Mesendoderm (in vitro differentiated cells): ENCODE data around the gene APCDD1.
A peak's percentile ranks its signal among the peaks of the same experiment; 100 is the strongest.

ENCODE experiments used
- DNase-seq: peaks from one replicate; pipeline ENCODE4 v3.0.0; 2013
- H2AK5ac ChIP-seq: 2 replicates; pipeline ENCODE4 v1.6.1; 2013; ENCODE audit warnings: low read length, inconsistent platforms
- H2BK120ac ChIP-seq: 2 replicates; pipeline ENCODE4 v1.6.1; 2013; ENCODE audit warnings: low read depth, mild to moderate bottlenecking, low read length, moderate library complexity, mixed read lengths
- H2BK15ac ChIP-seq: replicated peaks from 2 replicates; pipeline ENCODE4 v1.6.1; 2013; ENCODE audit warnings: low read depth, mild to moderate bottlenecking, moderate library complexity
- H2BK5ac ChIP-seq: 2 replicates; pipeline ENCODE4 v1.6.1; 2013; ENCODE audit warnings: low read length, inconsistent platforms
- H3K18ac ChIP-seq: 2 replicates; pipeline ENCODE4 v1.6.1; 2013; ENCODE audit warnings: mild to moderate bottlenecking, low read length, mixed read lengths
- H3K23ac ChIP-seq: one replicate; pipeline ENCODE4 v1.6.1; 2013; ENCODE audit warnings: low read length
- H3K27ac ChIP-seq: 2 replicates; pipeline ENCODE4 v1.5.1; 2013; ENCODE audit warnings: low read depth, mild to moderate bottlenecking, inconsistent platforms, low read length, moderate library complexity
- H3K27me3 ChIP-seq: 2 replicates; pipeline ENCODE4 v1.6.1; 2013; ENCODE audit warnings: low read length, control low read depth, mild to moderate bottlenecking, inconsistent platforms; ENCODE audit not compliant: insufficient read depth, poor library complexity
- H3K36me3 ChIP-seq: 2 replicates; pipeline ENCODE4 v1.6.1; 2013; ENCODE audit warnings: low read length, inconsistent platforms; ENCODE audit not compliant: control insufficient read depth, insufficient read depth
- H3K4ac ChIP-seq: one replicate; pipeline ENCODE4 v1.6.1; 2013; ENCODE audit warnings: low read depth, mild to moderate bottlenecking, low read length, moderate library complexity
- H3K4me1 ChIP-seq: 2 replicates; pipeline ENCODE4 v1.6.1; 2013; ENCODE audit warnings: low read depth, low read length, inconsistent platforms; ENCODE audit not compliant: control insufficient read depth
- H3K4me2 ChIP-seq: 2 replicates; pipeline ENCODE4 v1.6.1; 2013; ENCODE audit warnings: low read length
- H3K4me3 ChIP-seq: 2 replicates; pipeline ENCODE4 v1.5.1; 2013; ENCODE audit warnings: mild to moderate bottlenecking, low read length
- H3K56ac ChIP-seq: one replicate; pipeline ENCODE4 v1.6.1; 2013; ENCODE audit warnings: low read length
- H3K79me1 ChIP-seq: 2 replicates; pipeline ENCODE4 v1.6.1; 2013; ENCODE audit warnings: low read length, inconsistent platforms
- H3K79me2 ChIP-seq: 2 replicates; pipeline ENCODE4 v1.6.1; 2013; ENCODE audit warnings: mild to moderate bottlenecking, low read length; ENCODE audit not compliant: control insufficient read depth, insufficient read depth
- H3K9ac ChIP-seq: 2 replicates; pipeline ENCODE4 v1.6.1; 2013; ENCODE audit warnings: low read length, inconsistent platforms
- H4K5ac ChIP-seq: one replicate; pipeline ENCODE4 v1.6.1; 2013; ENCODE audit warnings: low read length
- H4K8ac ChIP-seq: one replicate; pipeline ENCODE4 v1.6.1; 2013; ENCODE audit warnings: low read depth, mild to moderate bottlenecking, control low read depth, low read length, moderate library complexity
- WGBS: extraction: QIAGEN DNeasy Blood & Tissue Kit; methylation state at CpG from one replicate; pipeline ENCODE4 v1.1.7; 2013; ENCODE audit warnings: low lambda C conversion rate, missing lambda C conversion rate; ENCODE audit not compliant: insufficient coverage; ENCODE audit errors: extremely low coverage; 5-methylcytosine and 5-hydroxymethylcytosine counted together

Gene APCDD1

GRCh38 chr18:10515456-10515855, 61.0 kb downstream of the APCDD1 start:
- no peaks in the 10 kb centered on the region for H3K79me2 ChIP-seq
- no CpG with 5 or more reads among the region's 4 CpGs for WGBS

DNA sequence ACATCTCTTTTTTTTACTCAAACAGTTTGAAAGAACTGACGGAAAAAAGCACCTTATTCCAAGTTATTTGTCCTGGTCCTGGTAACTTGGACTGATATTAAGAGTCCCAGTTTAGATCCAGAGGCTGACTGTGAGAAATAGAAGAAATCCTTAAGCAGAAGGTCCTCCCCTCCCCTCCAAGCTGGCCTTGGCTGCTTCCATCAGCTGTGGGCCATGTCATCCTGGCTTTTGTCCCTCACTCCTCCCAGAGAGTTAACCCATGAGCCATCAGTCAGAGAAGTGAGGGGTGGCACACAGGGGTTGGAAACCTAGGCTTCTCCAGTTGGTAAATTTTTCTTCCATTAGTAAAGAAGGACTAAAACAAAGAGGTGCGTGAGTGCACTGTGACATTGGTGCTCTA, 61.6 kb downstream of the APCDD1 start:
- no peak overlapping the region for H3K4me2 ChIP-seq
- H3K79me2 ChIP-seq = no peaks in the 10 kb centered on the region
- H3K9ac ChIP-seq = no peak overlapping the region
- H3K18ac ChIP-seq = no peak overlapping the region
- no peak overlapping the region for H3K4ac ChIP-seq
- H2BK15ac ChIP-seq = no peak overlapping the region
- H3K4me1 ChIP-seq = no peaks in the 10 kb centered on the region
- H2BK5ac ChIP-seq = no peak overlapping the region
- no peaks in the 10 kb centered on the region for H3K36me3 ChIP-seq
- no peak overlapping the region for H4K8ac ChIP-seq
- H3K79me1 ChIP-seq = no peaks in the 10 kb centered on the region
- H4K5ac ChIP-seq = no peak overlapping the region
- H3K4me3 ChIP-seq = no peak overlapping the region
- H3K27ac ChIP-seq = no peak overlapping the region
- no peak overlapping the region for H3K23ac ChIP-seq
- no peak overlapping the region for H2AK5ac ChIP-seq
- no peak for DNase-seq
- no peak overlapping the region for H2BK120ac ChIP-seq
- no CpG with 5 or more reads among the region's 2 CpGs for whole genome bisulfite sequencing
- no peak overlapping the region for H3K56ac ChIP-seq
- no peaks in the 10 kb centered on the region for H3K27me3 ChIP-seq

More at GRCh38 chr18:10515456-10515855, 61.0 kb downstream of the APCDD1 start:
- Histone ChIP-seq H3K27ac (no peak overlapping the region), H2AK5ac (no peak overlapping the region), H2BK120ac (no peak overlapping the region), H3K9ac (no peak overlapping the region), H3K79me1 (no peaks in the 10 kb centered on the region), H3K36me3 (no peaks in the 10 kb centered on the region), H3K23ac (no peak overlapping the region), H2BK15ac (no peak overlapping the region), H3K4ac (no peak overlapping the region), H3K4me1 (no peaks in the 10 kb centered on the region), H3K4me2 (no peak overlapping the region), H2BK5ac (no peak overlapping the region), H4K8ac (no peak overlapping the region), H3K4me3 (no peak overlapping the region), H3K56ac (no peak overlapping the region), H4K5ac (no peak overlapping the region), H3K27me3 (no peaks in the 10 kb centered on the region), H3K18ac (no peak overlapping the region)
- DNase-seq = no peak

- H3K4me1 ChIP-seq = no peaks in the 10 kb centered on the region
- no peak overlapping the region for H2BK5ac ChIP-seq
- no peak overlapping the region for H3K27ac ChIP-seq
- no peak overlapping the region for H4K5ac ChIP-seq
- H3K27me3 ChIP-seq = no peaks in the 10 kb centered on the region
- H3K18ac ChIP-seq = no peak overlapping the region
- no peak overlapping the region for H2AK5ac ChIP-seq
- H3K4ac ChIP-seq = no peak overlapping the region
- H4K8ac ChIP-seq = no peak overlapping the region
- H3K79me2 ChIP-seq = no peaks in the 10 kb centered on the region
- no peak overlapping the region for H3K4me2 ChIP-seq
- H3K23ac ChIP-seq = no peak overlapping the region
- H2BK15ac ChIP-seq = no peak overlapping the region
- H3K4me3 ChIP-seq = no peak overlapping the region
- no CpG with 5 or more reads among the region's 12 CpGs for WGBS
- DNase-seq = peak; percentile 48
- no peak overlapping the region for H3K56ac ChIP-seq
- no peak overlapping the region for H3K9ac ChIP-seq
- H2BK120ac ChIP-seq = no peak overlapping the region
- H3K36me3 ChIP-seq = no peaks in the 10 kb centered on the region
- no peaks in the 10 kb centered on the region for H3K79me1 ChIP-seq
Observed at GRCh38 chr18:10518595-10519255, 64.3 kb downstream of the APCDD1 start.

- Histone ChIP-seq H3K4me3 (no peak overlapping the region), H3K27me3 (no peaks in the 10 kb centered on the region), H3K4me1 (no peaks in the 10 kb centered on the region), H3K27ac (no peak overlapping the region), H3K4ac (no peak overlapping the region), H3K18ac (no peak overlapping the region), H2BK15ac (no peak overlapping the region), H3K56ac (no peak overlapping the region), H2AK5ac (no peak overlapping the region), H4K8ac (no peak overlapping the region), H3K36me3 (no peaks in the 10 kb centered on the region), H2BK5ac (no peak overlapping the region), H4K5ac (no peak overlapping the region), H3K4me2 (no peak overlapping the region), H3K23ac (no peak overlapping the region), H3K79me2 (no peaks in the 10 kb centered on the region), H3K9ac (no peak overlapping the region), H3K79me1 (no peaks in the 10 kb centered on the region), H2BK120ac (no peak overlapping the region)
- DNase-seq = no peak
- WGBS = no CpG with 5 or more reads among the region's 2 CpGs
Observed at GRCh38 chr18:10519366-10519765, 64.9 kb downstream of the APCDD1 start.

DNA sequence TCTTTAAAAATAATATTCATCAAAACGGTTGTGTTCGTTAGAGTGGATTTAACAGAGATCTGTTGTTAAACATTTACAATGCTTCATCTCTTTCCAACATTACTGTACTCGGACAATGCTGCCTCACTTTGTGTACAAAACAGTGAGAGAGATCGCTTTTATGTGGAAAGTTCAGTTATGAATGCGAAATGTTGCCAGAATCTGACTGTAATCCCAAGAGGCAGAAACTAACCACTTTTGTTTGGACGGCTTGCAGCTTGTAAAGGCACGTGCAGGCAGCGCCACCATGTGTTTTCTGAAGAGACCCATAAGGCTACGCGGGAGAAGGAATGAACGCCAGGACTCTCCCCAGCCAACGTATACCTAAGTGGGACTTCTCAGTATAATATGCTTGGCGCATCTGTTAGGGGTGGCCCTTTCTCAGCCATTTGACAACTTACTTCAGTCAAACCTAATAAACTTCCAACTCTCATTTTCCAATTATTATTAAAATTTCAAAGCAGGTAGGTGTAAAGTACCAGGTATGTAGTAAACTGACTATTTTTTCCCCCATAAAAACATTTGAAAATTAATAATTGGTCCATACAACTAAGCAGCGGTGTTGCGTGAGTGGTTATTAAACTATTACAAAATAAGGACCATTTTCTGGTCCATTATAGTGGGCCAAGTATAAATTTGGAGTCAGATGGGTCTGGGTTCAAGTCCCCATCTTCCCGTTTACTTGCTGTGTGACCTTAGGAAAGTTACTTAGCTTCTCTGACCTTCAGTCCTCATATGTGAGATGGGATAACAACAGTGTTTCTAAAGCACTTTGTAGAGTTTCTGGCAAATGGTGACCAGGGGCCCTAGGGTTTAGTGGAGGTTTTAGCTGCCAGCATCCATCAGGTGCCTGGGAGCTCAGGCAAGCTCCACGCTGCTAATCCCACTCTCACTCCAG, 65.8 kb downstream of the APCDD1 start:
- WGBS = no CpG with 5 or more reads among the region's 17 CpGs
- H3K4me3 ChIP-seq = no peak overlapping the region
- no peak overlapping the region for H3K18ac ChIP-seq

More for the DNA sequence above, 65.8 kb downstream of the APCDD1 start:
- peak; percentile 87 for DNase-seq
- Histone ChIP-seq H3K23ac (no peak overlapping the region), H3K27ac (no peak overlapping the region), H4K5ac (no peak overlapping the region), H3K4ac (no peak overlapping the region), H2BK120ac (no peak overlapping the region), H2BK15ac (no peak overlapping the region), H3K27me3 (no peaks in the 10 kb centered on the region), H3K4me1 (no peaks in the 10 kb centered on the region), H3K9ac (no peak overlapping the region), H3K79me2 (no peaks in the 10 kb centered on the region), H3K36me3 (no peaks in the 10 kb centered on the region), H2BK5ac (no peak overlapping the region), H3K79me1 (no peaks in the 10 kb centered on the region), H2AK5ac (no peak overlapping the region), H3K4me2 (no peak overlapping the region), H4K8ac (no peak overlapping the region), H3K56ac (peak overlapping the region; percentile 65)
